Peyer's patch (tissue), 4 donors: ENCODE results near the gene OSBPL5.

Experiments
- POLR2A ChIP-seq, 2 donors: fragments of 450-650 bp; IDR thresholded peaks; one replicate each; pipeline ENCODE4 v1.5.1; 2017; ENCODE audit warnings: antibody characterized with exemption in 2 of 2, mild to moderate bottlenecking in 2 of 2, moderate library complexity in 2 of 2
- TF ChIP-seq, protein P1 (sequence below), 6 experiments: fragments of 450-650 bp in 4 of 6; fragments of 200-600 bp in 2 of 6; sonication (generic) in 1 of 6; IDR thresholded peaks; one replicate each; pipeline ENCODE4 v1.5.1; 2017 to 2019; ENCODE audit warnings: antibody characterized with exemption in 6 of 6, mild to moderate bottlenecking in 3 of 6, moderate library complexity in 1 of 6

DNA sequence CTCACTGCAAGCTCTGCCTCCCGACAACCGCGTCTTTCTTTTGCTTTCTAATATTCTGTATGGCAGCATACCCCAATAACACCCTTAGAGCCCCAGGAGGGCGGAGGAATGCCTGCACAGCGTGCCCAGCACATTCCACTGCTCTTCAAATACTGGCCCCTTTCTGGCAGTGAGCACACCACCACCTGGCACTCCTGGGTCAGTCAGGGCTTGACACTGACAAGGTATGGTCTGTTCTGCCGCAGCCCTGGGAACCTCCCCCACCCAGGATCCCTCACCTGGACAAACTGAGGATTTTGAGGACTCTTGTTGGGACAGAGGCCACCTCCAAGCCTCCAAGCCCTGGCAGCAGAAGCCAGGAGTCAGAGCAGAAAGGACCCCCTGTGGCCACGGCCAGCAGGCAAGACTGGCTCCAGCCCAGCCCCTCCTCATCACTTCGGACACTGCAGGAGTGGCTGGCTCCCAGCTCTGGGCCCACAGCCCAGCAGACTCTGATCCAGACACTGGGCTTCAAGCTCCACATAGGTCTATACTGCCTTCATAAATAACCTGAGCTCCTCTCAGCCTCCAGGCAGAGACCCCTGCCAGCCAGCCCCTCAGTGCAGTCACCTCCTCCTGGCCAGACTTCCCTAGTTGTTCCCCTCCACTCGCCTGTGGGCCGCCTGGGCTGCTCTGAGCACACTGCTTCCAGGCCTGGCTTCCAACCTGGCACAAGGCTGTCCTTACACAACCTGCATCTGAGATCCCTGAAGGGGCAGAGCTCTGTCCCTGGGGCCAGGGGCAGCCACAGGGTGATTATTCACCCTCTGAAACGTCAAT, 122.4 kb downstream of the OSBPL5 start:
- TF ChIP-seq POLR2A (IDR thresholded peaks at IDR 0.05), result no peak
- TF ChIP-seq, protein P1, sequence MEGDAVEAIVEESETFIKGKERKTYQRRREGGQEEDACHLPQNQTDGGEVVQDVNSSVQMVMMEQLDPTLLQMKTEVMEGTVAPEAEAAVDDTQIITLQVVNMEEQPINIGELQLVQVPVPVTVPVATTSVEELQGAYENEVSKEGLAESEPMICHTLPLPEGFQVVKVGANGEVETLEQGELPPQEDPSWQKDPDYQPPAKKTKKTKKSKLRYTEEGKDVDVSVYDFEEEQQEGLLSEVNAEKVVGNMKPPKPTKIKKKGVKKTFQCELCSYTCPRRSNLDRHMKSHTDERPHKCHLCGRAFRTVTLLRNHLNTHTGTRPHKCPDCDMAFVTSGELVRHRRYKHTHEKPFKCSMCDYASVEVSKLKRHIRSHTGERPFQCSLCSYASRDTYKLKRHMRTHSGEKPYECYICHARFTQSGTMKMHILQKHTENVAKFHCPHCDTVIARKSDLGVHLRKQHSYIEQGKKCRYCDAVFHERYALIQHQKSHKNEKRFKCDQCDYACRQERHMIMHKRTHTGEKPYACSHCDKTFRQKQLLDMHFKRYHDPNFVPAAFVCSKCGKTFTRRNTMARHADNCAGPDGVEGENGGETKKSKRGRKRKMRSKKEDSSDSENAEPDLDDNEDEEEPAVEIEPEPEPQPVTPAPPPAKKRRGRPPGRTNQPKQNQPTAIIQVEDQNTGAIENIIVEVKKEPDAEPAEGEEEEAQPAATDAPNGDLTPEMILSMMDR (IDR thresholded peaks at IDR 0.05), result no peak
